Measurements from ENCODE around the gene STRIP1.
"Not testable (repeated sequence)": the region's sequence is repeated elsewhere in the genome, so short reads cannot be mapped to it uniquely, and the experiment has no call there.

Gene STRIP1

DNA sequence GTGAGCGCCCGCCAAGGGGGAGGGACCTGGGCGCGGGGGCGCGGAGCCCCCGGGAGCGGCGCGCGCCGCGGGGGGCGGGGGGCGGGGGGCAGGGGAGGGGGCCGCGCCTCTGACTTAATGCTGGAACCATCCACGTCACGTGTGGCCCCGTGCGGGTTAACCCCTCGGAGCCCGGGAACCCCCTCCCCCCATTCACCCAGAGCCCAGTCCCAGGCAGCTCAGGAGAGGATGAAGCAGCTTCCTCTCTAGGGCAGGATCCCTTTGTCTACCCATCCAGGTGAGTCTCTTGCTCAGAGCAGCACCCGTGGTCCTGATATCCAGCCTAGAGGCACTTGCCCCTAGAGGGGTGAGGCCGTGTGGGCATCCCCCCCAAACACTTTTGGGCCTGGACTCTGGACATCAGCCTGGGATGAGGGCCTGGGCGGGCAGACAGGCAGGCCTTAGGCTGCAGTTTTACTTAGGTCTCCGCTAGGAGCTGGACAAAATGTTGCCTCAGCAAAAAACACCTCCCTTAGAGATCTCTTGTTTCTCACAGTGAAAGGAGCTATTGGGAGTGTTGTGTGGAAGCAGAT is 36.3 kb downstream of the STRIP1 start, which contains the start of gene ALX3:
TSS of gene ALX3 (minus strand) at position 2 of the 572 bp plus-strand sequence. CDS start 60 bp downstream, outside the sequence.
- no peak for DNase-seq (ENCODE audit: low read depth)

GRCh38 chr1:110074166-110074565 is 39.7 kb downstream of the STRIP1 start:
- DNase-seq (ENCODE audit: low read depth): no peak

DNA sequence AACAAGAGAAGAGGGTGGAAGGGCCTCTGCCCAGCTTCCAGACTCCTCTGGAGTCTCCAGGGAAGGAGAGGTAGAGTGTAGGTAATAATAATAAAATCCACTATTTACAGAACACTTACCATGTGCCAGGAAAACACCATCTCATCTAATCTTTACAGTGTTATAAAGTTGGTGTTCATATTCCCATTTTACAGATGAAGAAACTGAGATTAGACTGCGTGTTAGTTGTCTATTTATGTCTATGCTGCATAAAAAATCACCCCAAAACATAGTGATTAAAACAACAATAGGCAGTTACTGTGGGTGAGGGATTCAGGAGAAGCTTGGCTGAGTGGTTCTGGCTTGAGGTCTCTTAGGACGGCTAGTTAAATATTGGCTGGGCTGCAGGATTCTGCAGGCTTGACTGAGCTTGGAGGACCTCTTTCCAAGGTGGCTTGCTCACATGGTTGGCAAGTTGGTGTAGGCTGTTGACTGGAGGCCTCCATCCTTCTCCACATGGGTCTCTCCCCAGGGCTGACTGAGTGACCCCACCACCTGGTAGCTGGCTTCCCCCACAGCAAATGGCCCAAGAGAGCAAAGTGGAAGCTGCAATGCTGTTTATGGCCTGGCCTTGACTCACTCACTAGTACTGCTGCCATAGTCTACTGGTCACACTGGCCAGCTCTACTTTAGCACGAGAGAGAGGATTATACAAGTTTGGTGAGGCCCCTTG is 42.5 kb downstream of the STRIP1 start:
- no peak for DNase-seq (ENCODE audit: low read depth)

DNA sequence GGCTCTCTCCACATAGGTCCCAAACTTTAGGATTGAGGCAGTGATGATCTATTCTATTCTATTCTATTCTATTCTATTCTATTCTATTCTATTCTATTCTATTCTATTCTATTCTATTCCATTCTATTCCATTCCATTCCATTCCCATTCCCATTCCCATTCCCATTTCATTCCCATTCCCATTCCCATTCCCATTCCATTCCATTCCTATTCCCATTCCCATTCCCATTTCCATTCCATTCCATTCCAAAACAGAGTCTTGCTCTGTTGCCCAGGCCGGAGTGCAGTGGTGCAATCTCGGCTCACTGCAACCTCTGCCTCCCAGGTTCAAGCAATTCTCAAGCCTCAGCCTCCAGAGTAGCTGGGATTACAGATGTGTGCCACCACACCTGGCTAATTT is 45.6 kb downstream of the STRIP1 start:
- DNase-seq (ENCODE audit: low read depth): not testable (repeated sequence)

DNA sequence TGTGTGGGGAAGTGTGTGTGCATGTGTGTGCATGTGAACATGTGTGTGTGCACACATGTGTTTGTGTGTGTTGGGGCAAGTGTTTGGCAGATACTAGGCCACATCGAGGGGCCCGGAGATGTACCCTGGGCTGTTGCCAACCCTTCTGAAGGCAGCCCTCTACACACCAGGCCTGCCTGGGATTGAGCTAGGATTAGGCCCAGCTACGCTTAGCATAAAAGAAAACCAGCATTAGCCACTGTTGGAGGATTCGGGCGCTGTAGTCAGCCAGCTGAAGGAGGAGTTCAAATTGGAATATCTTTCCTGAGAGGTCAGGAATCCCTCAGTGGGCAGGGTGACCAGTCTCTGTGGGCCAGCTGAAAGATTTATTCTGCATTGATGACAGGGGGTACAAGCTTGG is 46.6 kb downstream of the STRIP1 start:
- DNase-seq (ENCODE audit: low read depth): no peak

DNA sequence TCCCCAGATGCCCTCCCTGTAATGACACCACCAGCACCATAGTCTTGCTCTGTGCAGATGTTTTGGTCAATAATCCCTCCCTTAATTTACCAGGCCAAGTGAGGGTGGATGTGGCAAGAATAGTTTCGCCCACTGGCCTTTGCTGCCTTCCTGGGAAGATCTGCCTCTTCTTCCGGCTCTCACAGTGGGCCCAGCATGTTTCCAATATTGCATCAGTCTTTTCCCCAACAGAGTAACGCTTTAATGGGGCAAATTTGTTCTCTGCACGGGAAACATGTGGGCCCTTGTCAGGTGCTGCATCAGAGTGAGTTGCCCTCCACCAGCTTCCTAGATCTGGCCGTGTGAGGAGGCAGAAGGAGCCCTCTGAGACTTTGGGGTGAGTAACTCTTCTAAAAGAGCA is 48.1 kb downstream of the STRIP1 start:
- DNase-seq (ENCODE audit: low read depth): no peak

DNA sequence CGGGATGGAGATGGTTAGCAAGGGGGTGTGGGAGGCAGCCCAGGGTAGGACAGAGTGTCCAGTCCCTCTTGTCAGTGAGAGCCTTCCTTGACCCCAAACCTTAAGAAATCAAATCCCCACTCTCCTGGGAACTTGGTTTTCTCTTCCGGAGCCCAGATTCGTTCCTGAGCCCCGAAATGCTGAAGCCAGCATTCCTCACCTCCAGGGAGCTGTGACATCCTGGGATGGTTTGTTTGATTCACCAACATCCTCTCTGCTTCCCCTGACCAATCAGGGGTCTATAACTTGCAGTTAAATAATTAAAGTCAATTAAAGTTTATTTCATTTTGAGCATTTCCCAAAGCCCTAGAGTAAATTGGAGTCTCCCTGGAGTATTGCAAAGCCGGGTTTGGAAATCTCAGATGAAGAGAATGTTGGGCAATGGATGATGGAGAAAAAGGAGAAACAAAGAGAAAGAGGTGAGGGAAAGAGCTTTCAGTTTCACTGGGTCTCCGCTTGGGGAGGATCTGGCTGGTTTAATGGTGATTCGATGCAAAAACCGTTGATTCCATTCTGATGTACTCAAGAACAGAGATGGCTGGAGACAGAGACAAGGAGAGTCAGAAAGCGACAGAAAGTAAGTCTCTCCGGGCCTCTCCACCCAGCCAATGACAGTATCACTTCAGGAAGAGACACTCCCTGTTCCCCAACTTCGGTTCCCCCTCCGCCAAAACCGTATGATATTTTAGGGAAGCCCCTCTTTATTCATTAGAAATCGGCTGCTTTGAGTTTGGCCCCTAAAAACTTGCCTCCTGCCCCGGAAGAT is 48.8 kb downstream of the STRIP1 start:
- DNase-seq (ENCODE audit: low read depth): no peak

DNA sequence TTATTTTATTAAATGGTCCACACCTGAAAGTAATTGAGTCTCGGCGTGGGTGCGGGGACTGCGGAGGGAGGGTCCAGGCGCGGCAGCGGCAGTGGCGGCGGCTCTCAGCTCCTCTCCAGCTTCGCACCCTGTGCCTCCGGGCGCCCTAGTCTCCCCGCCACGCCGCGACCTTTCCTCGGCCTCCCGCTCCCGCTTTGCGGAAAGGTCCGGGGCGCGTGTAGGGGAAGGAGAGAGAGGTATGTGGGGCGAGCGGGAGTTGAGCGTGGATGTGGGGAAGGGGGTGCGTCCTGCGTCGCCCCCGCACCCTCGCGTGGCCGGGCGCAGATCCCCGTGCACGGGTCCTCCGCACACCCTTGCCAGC is 49.4 kb downstream of the STRIP1 start:
- DNase-seq (ENCODE audit: low read depth): no peak

DNA sequence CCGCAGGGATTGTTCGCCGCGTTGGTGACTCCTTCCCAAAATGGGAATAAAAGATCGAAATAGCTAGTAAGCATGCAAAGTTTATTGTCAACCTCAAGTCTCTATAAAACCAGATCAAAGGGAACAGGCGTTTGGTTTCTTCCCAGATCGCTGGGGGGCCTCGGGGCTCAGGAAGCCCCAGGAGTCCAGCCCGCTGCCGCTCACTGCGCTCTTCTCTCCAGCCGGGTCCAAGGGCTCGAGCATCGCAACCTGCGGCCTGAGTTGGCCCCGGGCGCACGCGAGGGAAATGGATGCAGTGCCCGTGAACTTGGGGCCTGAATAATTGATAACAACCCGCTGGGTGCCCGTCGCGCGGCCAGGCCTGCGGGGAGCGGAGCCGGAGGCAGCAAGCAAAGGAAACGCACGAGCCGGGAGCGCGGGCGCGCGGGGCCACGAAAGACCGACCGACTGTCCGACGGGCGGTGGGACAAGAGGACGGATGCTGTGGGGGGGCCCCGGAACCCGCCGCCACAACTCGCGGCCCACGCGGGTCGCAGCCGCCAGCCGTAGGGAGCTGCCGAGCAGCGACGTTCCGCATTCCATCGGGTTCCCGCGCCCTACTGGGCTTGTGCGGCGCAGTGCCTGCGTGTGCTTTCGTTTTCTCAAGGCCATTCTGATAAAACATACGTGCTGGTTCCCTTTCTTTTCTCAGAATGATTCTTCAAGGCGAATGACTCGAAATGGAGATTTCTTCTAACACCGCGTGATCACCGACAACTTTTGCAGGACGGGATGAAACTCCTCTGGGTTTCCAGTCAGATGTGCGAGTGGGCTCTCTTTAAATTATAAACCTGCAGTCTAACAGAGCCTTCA is 50.0 kb downstream of the STRIP1 start:
- no peak for DNase-seq (ENCODE audit: low read depth)

GRCh38 chr1:110085671-110086070 is 51.2 kb downstream of the STRIP1 start:
- no peak for DNase-seq (ENCODE audit: low read depth)

DNA sequence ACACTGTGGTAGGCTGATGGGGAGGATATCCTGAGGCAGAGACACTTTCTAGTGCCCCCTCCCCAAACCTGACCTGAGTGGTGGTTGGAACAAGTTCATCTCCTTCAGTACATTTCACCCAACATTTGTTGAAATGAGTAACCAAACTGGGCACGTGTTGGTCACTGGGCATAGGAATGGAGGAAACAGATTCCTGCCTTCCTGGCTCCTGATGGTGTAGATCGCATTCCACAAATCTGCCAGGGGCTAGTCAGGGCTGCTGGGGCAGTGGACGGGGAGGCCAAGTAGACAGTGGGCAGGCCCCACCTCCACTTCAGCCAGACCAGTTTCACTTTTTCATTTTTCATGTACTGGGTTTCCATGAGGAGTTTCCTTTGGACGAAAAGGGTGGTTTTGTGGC is 52.5 kb downstream of the STRIP1 start:
- no peak for DNase-seq (ENCODE audit: low read depth)

DNA sequence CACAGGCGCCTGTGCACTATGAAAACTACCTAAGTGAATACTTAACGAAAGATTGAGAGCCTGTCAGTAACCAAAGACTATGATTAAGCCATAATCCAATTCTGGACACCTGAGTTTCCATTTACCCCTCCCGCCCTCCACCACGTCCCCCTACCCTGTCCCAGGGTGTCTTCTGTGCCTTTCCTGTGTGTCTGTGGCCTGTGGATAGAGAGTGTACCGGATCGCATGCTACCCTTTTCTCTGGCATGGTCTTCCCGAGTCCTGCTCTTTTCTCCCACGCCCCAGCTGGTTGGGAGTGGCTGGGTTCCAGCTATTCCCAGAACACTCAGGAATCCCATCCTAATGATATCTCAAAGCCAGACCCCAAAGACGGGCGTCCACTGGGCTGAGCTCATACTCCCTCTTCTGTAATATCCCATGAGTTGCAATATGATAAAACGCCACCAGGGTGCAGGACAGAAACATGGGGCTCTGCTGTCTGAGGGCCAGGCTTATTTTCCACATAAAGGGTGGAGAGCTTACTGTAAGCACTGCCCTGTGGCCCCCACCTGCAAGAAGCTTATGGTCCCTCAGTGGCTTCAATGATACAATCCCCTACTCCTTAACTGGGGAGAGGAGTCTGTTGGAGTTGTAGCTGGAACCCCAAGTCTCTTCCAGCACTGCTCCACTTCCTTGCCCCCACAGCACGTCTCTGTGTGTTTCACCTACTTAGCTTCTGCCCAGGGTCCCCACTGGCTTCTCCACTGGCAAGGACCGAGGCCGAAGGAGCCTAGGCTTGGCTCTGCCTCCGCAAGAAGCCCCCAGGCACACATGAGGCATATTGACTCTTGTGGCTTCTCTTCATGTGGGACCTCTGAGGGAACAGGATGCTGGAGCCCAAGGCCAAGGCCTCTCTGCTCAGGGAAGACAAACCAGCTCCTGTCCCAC is 53.7 kb downstream of the STRIP1 start:
- DNase-seq (ENCODE audit: low read depth): no peak

DNA sequence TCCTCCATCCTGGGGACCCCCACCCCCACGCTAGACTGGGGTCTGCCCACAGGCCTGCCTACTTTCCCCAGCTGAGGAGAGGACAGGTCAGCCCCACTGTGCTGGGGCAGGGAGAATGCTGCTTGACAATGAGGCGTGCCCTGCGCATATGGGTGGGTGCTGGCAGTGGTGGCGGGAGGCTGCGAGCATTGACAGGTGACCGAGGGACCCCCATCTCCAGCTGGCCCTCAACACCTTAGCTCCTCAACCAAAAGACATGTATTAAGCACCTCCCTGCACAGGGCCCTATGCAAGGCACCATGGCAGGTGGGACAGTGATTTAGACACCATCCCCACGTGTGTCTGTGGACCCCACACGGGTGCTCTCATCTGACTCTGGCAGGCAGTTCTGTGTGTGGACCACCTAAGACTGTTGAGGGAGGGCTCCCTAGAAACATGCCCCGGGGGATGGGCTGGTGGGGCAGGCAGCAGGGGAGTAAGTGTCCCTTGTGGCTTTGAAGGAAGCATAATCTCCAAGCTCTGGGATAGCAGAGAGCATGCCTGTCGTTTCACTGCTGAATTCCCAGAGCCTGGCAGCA is 54.4 kb downstream of the STRIP1 start:
- DNase-seq (ENCODE audit: low read depth): no peak

DNA sequence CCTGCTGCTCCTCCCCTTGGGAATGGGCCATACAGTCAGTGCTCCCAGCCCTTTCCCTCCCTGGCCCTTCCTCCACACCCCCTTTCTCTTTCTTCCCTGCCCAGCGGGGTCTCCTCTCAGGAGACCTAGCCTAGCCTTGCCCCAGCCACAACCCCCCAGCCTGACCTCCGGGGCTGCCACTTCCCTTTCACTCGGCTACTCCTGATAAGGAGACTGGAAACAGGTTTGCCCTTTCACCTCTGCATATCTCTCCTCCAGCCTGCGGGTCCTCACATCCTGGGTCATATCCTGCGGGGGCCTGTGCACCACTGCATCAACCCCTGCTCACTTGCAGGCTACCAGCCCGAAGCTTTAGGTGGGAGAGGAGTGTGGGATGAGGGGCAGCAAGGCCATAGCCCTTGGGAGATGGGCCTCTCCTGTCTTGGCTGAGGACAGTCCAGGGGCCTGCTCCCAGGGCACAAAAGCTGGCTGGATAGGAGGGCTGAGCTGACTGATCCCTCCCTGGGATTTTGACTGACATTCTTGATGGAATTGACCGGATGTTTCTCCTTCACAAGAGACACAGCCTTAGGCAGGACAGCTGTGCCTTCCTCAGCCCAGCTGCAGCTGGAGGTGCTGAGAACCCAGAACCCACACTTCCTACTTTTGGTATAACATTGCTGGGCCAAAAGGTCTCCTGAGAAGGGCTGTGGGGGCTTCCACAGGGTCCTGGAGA is 55.3 kb downstream of the STRIP1 start:
- DNase-seq (ENCODE audit: low read depth): no peak

- DNase-seq (ENCODE audit: low read depth): no peak
These were observed 57.0 kb downstream of the STRIP1 start for GRCh38 chr1:110091381-110091780.

DNA sequence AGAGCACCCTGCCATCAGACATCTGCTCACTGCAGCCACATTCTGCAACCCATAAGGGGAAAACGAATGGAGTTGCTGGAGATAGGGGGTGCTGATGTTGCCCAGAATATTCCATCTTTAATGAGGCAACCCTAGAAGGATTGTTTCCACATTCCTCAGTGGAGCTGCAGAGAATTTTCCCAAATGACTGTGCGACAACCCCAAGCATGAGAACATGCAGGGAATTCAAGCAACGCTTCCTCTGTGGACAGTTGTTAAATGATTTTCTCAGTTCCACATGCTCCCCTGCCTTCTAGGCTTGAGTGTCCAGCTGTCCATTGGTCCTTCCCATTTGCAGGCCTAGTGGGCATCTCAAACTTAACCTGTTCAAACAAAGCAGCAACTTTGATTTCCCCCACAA is 57.4 kb downstream of the STRIP1 start:
- no peak for DNase-seq (ENCODE audit: low read depth)

DNA sequence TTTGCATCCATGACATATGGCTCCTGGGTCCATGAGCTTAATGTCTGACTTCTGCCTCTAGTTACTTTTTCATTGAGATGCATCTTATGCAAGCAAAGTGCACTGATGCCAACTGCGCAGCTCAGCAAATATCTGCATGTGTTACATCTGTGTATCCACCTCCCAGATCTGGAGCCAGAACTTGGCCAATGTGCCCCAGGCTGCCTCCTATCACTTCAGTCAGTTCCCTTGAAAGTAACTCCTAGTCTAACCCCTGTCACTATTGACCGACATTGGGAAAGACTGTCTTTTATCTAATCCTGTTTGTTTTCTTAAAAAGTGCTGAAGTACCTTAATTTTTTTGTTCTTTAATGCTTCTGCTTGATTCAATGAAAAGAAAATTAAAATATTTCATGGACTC is 58.6 kb downstream of the STRIP1 start:
- no peak for DNase-seq (ENCODE audit: low read depth)

DNA sequence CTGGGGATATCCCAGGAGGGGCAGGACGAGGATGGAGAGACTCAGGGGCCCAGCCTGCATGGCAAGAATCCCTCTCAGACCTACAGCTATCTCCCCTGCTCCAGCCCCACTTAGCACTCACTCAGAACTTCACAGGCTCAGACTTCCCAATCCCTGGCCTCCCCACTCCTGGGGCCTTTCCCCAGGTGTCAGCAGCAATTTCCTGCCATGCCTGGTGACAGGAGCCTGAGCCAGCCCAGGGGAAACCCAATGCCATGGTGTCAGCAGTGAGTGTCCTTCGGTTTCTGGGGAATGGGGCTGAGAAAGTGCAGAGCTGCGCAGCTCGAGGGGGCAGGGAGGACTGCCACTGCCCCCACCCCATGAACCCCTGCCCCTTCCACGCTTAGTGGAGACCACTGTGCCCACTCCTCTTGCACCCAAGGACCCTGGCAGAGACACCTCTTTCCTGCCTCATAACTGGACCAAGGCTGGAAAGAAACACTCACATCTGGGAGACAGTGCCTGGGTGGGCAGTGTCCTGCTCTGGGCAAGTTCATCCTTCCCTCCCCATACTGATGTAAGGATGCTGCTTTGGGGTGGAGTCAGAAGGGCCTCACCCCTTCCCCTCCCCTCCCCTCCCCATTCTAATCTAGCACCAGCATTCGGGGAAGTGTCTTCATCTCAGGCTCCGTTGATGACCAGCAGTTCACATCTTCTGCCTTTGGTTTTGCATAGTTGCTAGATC is 60.7 kb downstream of the STRIP1 start:
- DNase-seq (ENCODE audit: low read depth): no peak

DNA sequence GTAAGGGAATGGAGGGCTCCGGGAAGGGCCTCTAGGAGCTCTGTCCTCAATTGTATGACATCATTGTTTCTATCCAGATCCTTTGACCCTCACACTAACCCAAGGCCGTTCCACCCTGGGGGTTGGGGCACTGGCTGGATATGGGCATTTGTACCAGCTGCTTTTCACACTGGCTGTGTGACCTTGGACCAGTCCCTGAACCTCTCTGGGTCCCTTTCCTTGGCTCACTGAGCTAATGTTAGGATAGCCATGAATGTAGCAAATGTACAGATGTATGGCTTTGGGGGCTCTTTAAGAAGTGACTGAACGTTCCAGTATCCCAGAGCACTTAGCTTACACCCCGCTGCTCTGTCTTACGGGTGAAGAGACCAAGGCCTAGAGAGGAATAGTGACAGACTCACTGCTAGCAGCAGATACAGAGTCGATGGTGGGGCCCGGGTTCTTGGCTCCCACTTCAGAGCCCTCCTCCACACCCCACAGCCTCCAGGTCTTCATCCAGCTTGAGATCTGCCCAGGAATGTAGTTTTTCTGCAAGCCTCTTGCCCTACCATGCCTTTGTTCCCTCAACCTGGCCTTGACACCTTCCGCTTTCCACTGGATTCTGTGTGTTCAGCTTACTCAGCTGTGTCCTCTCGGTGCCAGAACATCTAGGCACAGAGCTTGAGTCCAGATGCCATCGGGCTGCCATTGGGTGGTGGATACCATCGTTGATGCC is 63.2 kb downstream of the STRIP1 start:
- no peak for DNase-seq (ENCODE audit: low read depth)
